ENCODE measurements around the gene WIPI1. TPM values are rescaled to one million over a fixed set of nuclear protein-coding genes. Genes with fewer than 3 reads are reported as not detected.
"Not testable (repeated sequence)": the region's sequence is repeated elsewhere in the genome, so short reads cannot be mapped to it uniquely, and the experiment has no call there.

WIPI1 gene
- total RNA-seq, 1 donor from 2014 or later, result 98.0 TPM

DNA sequence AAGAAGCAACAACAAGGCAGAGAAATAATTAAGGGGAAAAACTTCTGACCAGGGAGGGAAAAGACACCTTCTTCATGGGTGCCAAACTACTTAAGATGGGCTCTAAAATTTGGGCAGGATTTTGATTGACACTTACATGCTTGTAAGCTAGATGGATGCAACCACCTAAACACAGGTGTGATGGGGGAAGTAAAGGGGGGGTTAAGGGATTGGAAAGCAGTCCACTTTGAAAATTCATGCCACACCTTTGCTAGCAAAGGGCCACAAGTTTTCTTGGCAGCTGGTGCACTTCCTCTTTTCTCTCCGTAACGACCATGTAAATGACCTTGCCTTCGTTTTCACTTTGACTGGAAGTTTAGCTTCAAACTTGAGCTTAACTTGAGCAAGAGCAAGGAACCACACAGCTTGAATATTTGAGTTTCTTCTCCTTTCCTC lies 40.6 kb upstream of the WIPI1 start:
- Mint-ChIP-seq H3K4me3 (ENCODE audit: unreplicated experiment) (no peak overlapping the region), H3K9me3 (ENCODE audit: unreplicated experiment) (no peaks in the 10 kb centered on the region), H3K36me3 (ENCODE audit: low read depth, unreplicated experiment) (no peaks in the 10 kb centered on the region), H3K27me3 (ENCODE audit: unreplicated experiment) (peaks cover 13% of the 10 kb centered on the region), H3K27ac (ENCODE audit: unreplicated experiment) (no peak overlapping the region), H3K4me1 (ENCODE audit: unreplicated experiment) (no peaks in the 10 kb centered on the region)
- no peak for DNase-seq (ENCODE audit: low spot score)
- TF ChIP-seq, protein P1, sequence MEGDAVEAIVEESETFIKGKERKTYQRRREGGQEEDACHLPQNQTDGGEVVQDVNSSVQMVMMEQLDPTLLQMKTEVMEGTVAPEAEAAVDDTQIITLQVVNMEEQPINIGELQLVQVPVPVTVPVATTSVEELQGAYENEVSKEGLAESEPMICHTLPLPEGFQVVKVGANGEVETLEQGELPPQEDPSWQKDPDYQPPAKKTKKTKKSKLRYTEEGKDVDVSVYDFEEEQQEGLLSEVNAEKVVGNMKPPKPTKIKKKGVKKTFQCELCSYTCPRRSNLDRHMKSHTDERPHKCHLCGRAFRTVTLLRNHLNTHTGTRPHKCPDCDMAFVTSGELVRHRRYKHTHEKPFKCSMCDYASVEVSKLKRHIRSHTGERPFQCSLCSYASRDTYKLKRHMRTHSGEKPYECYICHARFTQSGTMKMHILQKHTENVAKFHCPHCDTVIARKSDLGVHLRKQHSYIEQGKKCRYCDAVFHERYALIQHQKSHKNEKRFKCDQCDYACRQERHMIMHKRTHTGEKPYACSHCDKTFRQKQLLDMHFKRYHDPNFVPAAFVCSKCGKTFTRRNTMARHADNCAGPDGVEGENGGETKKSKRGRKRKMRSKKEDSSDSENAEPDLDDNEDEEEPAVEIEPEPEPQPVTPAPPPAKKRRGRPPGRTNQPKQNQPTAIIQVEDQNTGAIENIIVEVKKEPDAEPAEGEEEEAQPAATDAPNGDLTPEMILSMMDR (IDR thresholded peaks at IDR 0.05; ENCODE audit: unreplicated experiment), result no peak

- Mint-ChIP-seq H3K9me3 (ENCODE audit: unreplicated experiment) (no peaks in the 10 kb centered on the region), H3K4me3 (ENCODE audit: unreplicated experiment) (no peak overlapping the region), H3K27me3 (ENCODE audit: unreplicated experiment) (peaks cover 8% of the 10 kb centered on the region), H3K36me3 (ENCODE audit: low read depth, unreplicated experiment) (no peaks in the 10 kb centered on the region), H3K4me1 (ENCODE audit: unreplicated experiment) (peaks cover 2% of the 10 kb centered on the region), H3K27ac (ENCODE audit: unreplicated experiment) (no peak overlapping the region)
- no peak for DNase-seq (ENCODE audit: low spot score)
- TF ChIP-seq, protein P1 (IDR thresholded peaks at IDR 0.05; ENCODE audit: unreplicated experiment), result no peak
These were observed 37.8 kb upstream of the WIPI1 start for GRCh38 chr17:68495081-68495480.

DNA sequence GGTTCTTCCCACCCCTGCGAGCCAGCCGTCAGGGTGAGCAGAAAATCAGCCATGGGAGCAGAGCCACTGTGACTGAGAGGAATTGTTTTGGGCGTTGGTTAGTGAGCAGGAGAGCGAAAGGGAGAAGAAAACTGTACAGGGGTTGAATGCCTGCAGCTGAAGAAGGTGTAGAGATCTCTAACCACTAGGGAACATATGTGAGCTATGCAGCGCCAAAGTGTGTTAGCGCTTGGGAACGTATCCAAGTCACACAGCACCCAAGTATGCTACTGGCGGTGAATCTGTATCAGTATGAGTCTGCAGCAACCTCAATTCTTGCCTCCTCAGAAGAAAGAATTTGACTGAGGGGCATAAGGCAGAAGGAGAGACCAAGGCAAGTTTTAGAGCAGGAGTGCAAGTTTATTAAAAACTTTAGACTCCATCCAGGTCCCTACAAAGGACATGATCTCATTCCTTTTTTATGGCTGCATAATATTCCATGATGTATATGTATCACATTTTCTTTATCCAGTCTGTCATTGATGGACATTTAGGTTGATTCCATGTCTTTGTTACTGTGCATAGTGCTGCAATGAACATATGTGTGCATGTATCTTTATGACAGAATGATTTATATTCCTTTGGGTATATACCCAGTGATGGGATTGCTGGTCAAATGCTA lies 35.2 kb upstream of the WIPI1 start:
- not testable (repeated sequence) for H3K27me3 Mint-ChIP-seq (ENCODE audit: unreplicated experiment); H3K36me3 Mint-ChIP-seq (ENCODE audit: low read depth, unreplicated experiment); DNase-seq (ENCODE audit: low spot score); H3K9me3 Mint-ChIP-seq (ENCODE audit: unreplicated experiment); H3K4me3 Mint-ChIP-seq (ENCODE audit: unreplicated experiment); H3K27ac Mint-ChIP-seq (ENCODE audit: unreplicated experiment); H3K4me1 Mint-ChIP-seq (ENCODE audit: unreplicated experiment)

GRCh38 chr17:68491381-68492231 lies 34.3 kb upstream of the WIPI1 start:
- Mint-ChIP-seq H3K27ac (ENCODE audit: unreplicated experiment) (no peak overlapping the region), H3K4me1 (ENCODE audit: unreplicated experiment) (peaks cover 2% of the 10 kb centered on the region), H3K9me3 (ENCODE audit: unreplicated experiment) (no peaks in the 10 kb centered on the region), H3K4me3 (ENCODE audit: unreplicated experiment) (no peak overlapping the region), H3K27me3 (ENCODE audit: unreplicated experiment) (peaks cover 8% of the 10 kb centered on the region), H3K36me3 (ENCODE audit: low read depth, unreplicated experiment) (no peaks in the 10 kb centered on the region)
- TF ChIP-seq, protein P1 (IDR thresholded peaks at IDR 0.05; ENCODE audit: unreplicated experiment), result no peak
- no peak for DNase-seq (ENCODE audit: low spot score)

- Mint-ChIP-seq H3K9me3 (ENCODE audit: unreplicated experiment) (no peaks in the 10 kb centered on the region), H3K4me3 (ENCODE audit: unreplicated experiment) (no peak overlapping the region), H3K27me3 (ENCODE audit: unreplicated experiment) (no peaks in the 10 kb centered on the region), H3K4me1 (ENCODE audit: unreplicated experiment) (peaks cover 2% of the 10 kb centered on the region), H3K27ac (ENCODE audit: unreplicated experiment) (no peak overlapping the region), H3K36me3 (ENCODE audit: low read depth, unreplicated experiment) (no peaks in the 10 kb centered on the region)
- DNase-seq (ENCODE audit: low spot score), result no peak
- TF ChIP-seq, protein P1 (IDR thresholded peaks at IDR 0.05; ENCODE audit: unreplicated experiment), result no peak
These were observed 32.6 kb upstream of the WIPI1 start for GRCh38 chr17:68489919-68490318.
